GM18526 (cell line): ENCODE results near the gene ARID3A.

Source experiments
- POLR2A ChIP-seq: IDR thresholded peaks from 3 replicates; pipeline ENCODE4 v1.6.1; 2011; ENCODE audit not compliant: insufficient read length; ENCODE audit errors: extremely low read depth

Gene ARID3A

DNA sequence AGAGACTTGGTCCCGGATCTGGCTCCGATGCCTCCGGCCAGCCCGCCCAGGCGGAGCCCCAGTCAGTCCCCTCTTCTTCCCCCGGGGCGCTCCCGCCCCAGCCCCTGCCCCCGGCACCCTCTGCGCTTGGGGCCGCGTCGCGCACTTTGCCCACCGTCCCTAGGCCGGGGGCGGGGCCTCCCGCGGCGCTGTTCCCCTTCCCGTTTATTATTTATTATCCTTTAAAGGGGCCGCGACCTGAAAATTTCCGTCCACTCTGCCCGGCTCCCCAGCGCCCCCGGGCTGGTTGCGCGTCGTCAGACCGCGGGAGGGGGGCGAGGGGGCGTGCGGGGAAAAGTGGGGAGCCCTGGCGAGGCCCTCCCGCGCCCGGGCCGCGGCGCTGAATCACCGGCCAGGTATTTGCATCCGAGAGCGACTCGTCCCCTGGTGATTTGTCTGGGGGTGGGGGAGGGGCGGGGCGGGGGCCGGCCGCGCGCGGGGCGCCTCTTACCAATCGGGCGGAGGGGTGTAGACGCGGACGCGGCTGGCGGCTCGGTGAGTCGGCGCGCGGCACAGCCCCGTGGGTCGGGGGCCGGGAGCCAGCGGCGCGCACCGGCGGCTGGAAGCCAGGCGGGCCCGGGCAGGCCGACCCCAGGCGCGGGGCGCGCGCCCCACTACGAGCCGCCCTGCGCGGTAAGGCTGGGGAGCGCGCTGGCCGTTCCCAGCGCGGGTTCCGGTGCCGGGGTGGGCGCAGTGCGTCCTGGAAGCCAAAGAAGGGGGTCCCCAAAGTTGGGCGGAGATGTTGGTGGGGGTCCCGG lies at the start of gene ARID3A:
TSS of gene ARID3A (plus strand) at position 510 of the 797 bp plus-strand sequence. CDS start 3,494 bp downstream, outside the sequence.
- peak; percentile 65 for TF ChIP-seq POLR2A

GRCh38 chr19:876089-876488 lies 49.7 kb upstream of the ARID3A start:
- no peak for TF ChIP-seq POLR2A

DNA sequence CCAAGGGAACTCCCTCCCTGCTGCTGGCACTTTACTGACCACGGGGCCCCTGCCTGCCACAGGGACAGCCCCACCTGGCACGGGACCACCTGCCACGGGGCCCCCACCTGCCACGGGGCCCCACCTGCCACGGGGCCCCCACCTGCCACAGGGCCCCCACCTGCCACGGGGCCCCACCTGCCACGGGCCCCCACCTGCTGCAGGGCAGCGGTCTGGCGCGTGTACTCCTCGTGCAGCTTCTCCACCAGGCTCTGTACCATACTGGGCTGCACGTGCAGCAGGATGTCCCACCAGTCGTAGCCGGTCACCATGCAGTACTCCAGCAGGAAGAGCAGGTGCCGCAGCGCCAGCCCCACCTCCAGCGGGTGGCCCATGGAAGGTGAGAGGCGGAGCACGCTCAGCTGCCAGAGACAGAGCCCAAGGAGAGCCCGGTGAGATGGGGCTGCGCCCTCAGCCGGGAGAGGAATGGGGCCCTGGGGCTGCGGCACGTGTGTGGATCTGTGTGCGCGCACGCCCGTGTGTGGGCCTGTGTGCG lies 49.0 kb upstream of the ARID3A start:
- TF ChIP-seq POLR2A, result no peak

DNA sequence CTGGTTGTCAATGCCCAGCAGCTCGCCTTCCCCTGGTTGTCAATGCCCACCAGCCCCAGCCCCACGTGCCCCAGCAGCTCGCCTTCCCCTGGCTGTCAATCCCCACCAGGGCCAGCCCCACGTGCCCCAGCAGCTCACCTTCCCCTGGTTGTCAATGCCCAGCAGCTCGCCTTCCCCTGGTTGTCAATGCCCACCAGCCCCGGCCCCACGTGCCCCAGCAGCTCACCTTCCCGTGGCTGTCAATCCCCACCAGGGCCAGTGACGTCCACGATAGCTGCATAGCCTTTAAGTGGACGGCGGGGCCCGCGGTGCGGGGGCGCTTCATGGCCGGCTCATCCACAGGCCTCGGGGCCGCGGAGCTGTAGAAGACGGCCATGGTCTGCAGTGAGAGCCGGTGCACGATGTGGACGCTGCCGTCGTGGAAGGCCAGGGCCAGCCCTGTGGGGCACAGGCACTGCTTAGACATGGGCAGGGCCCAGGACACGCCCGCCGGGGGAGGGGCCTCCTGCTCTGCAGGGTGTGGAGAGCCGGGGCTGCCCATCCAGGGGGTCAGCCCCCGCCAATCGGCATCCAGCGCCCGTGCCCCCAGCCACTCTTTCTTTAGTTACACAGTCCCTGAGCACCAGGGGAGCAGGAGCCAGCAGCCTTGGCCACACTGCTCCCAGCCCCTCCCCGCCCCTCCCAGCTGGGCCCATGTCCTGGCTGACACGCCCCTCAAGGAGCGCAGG lies 46.0 kb upstream of the ARID3A start:
- no peak for TF ChIP-seq POLR2A

- TF ChIP-seq POLR2A, result no peak
Observed at GRCh38 chr19:881385-882071, 44.3 kb upstream of the ARID3A start.

- TF ChIP-seq POLR2A, result no peak
Observed at GRCh38 chr19:882871-883497, 42.9 kb upstream of the ARID3A start.

GRCh38 chr19:883661-884211 lies 42.1 kb upstream of the ARID3A start:
- TF ChIP-seq POLR2A, result no peak

DNA sequence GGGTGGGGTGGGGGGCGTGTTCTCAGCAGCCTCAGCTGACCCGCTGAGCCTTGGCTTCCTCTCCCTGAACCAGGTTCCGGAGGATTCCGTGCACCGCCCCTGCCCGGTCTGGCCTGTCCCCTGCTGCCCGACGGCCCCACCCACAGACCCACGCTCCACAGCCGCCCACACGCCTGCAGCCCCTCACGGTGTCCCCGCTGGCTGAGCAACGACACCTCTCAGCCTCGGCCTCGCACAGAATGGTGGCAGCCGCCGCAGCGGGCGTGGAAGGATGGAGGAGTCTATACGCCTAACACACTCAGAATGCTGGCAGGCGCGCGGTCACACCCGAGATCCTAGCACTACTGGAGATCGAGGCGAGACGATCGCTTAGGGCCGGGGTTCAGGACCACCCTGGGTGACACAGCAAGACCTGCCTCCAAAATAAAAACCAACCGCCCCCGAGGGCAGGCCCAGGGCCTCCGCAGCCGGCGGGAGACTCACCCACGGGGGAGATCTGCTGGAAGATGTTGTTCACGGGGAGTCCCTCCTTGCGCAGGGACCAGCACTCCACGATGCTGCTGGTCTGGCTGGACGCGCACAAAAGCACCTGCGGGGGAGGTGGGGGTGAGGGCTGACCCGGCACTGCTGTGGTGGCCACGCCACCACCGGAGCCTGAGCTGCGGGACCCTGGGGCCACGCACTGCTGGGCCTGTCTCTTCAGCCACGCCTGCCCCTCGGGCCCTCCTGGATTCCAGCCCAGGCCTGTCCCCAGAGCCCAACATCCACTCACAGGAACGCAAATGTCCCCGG lies 41.2 kb upstream of the ARID3A start:
- no peak for TF ChIP-seq POLR2A

- TF ChIP-seq POLR2A, result no peak
Observed at GRCh38 chr19:885536-886224, 40.2 kb upstream of the ARID3A start.

- TF ChIP-seq POLR2A, result no peak
Observed at GRCh38 chr19:887072-887471, 38.8 kb upstream of the ARID3A start.

- TF ChIP-seq POLR2A, result no peak
Observed at GRCh38 chr19:887599-887998, 38.2 kb upstream of the ARID3A start.

DNA sequence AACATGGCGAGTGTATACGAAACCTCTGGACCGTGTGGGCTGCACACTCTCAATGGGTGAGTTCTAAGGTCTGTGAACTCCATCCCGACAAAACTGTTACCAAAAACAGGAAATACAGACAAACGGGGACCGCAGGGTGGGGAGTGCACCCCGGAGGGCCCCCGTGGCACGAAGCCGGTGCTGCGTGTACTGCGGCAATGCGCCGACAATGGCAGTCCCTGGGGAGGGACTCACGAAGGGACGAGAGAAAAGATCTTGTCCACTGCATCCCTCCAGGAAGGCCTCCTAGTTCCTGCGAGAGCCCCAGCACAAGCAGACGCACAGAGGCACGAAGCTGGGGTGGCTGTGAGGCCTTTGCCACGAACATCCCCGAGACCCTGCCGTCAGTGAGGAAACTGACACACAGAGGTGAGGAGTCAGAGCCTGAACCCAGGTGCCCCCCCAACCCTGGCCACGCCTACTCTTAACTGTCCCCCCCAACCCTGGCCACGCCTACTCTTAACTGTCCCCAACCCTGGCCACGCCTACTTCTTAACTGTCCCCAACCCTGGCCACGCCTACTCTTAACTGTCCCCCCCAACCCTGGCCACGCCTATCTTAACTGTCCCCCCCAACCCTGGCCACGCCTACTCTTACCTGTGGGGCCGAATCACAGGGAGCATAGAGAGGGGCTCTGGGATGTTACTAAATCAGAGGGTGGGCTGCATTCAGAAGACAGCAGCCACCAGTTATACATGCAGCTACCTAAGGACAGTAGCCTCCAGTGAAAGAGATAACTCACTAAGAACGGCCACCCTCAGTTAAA lies 37.1 kb upstream of the ARID3A start:
- no peak for TF ChIP-seq POLR2A
